Activated CD4-positive, alpha-beta T cell treated with anti-CD3 and anti-CD28 coated beads for 4 hours (primary cell): ENCODE results near the gene CPLX3.
"Not testable (repeated sequence)": the region's sequence is repeated elsewhere in the genome, so short reads cannot be mapped to it uniquely, and the experiment has no call there.

Source experiments
- DNase-seq, 2 donors: peaks; one replicate each; pipeline ENCODE4 v3.0.0-alpha.2; 2020

The CPLX3 gene, protein sequence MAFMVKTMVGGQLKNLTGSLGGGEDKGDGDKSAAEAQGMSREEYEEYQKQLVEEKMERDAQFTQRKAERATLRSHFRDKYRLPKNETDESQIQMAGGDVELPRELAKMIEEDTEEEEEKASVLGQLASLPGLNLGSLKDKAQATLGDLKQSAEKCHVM

DNA sequence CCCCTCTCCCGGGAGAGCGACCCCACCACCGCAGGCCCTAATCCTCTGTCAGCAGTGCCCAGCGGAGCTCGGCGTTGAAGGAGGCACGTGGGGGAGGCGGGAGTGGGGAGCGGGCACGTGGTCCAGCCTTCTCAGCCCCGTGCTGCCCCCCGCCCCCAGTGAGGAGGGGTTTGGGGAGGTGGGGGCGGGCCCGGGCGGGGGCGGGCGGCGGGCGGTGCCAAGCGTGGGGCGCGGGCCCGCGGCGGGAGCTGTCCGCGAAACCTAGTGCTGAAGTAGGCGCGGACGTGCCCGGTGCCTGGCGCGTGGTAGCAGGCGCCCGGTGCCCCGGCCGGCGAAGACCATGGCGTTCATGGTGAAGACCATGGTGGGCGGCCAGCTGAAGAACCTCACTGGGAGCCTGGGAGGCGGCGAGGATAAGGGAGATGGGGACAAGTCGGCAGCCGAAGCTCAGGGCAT is at the start of gene CPLX3:
Gene CPLX3 (plus strand): TSS at position 264 of the 456 bp plus-strand sequence. CDS start 77 bp downstream, at position 341.
- DNase-seq, result peak; percentile 29 to 32

DNA sequence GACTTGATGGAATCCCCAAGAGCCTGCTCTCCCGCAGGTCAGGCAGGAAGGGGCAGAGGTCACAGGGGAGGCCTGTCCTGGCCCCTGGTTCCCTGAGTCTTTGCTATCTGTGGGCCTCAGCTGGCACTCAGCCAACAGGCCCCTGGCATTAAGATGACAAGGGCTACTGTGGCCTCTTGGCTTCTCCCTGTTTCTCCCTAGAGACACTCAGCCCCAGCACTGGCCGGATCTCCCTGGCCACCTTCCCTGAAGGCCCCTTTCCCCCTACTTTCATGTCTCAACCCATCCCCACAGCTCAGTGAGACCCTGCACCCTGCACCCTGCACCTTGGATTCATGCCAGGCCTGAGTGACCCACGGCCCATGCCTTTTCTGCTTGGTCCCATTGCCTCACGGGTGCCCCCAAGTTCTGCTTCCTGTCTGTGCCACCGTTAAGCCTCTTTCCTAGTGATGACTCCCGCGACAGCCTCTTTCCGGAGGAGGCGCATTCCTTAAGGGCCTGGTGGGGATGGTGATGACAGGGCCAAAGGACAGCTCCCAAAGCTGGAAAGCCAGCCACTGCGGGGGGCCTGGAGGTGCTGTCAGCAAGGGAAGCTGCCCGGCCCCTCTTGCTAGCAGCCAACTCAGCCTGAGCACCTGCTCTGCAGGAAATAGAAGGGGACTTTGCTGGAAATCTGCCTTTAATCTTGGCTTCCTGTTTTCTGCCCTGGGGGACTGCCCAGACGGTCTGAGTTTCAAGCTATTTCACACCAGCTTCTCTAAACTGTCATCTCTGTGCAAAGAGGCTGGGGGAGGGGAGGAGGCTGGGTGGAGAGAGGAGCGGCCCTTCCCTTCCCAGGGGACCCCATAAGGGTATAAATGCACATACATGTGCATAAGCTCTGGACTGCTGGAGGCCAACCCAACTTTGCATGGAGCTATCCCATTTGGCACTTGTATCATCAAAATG is 49.3 kb upstream of the CPLX3 start:
- peak; percentile 48 to 53 for DNase-seq

GRCh38 chr15:74777769-74778598 is 48.4 kb upstream of the CPLX3 start:
- DNase-seq, result no peak

- no peak for DNase-seq
These were observed 47.8 kb upstream of the CPLX3 start for GRCh38 chr15:74778599-74778970.

GRCh38 chr15:74779162-74779648 is 47.2 kb upstream of the CPLX3 start:
- no peak for DNase-seq

DNA sequence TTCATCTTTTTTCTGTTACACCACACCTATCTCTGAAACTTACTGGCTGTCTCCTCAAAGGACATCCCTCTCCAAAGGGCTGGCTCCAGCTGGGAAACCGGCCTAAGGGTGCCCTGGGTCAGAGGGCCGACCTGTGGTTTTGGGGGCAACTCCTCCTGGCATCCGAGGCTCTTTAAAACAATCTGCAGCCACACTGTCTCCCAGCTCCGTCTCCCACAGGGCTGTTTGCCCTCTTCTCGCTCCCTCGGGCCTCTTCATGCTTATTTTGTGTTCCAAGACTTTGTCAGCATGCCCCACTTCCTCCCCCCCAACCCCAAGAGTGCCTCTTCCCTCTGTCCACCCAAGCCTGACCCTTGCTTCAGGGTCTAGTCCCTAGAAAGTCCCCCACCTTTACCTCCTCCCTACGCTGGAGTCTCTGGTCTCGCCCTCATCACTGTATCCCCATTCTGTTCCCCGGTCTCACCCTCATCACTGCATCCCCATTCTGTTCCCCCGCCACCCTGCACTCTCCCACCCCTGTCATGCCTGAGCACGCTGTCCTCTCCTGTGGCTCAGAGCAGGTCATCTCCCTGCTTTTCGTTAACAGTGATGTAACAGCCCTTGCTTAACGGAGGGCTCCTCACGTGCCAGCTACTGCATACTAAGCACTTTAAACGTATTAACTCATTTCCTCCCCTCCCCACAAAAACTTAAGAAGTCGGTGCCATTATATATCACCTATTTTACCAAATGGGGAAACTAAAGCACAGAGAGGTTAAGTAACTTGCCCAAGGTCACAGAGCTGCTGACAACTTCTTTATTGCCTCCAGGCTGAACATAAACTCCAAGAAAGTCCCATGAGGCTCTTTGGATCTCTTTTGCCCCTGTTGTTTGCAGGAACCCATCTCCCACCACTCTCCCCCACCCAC is 45.6 kb upstream of the CPLX3 start:
- peak; percentile 45 to 55 for DNase-seq

DNA sequence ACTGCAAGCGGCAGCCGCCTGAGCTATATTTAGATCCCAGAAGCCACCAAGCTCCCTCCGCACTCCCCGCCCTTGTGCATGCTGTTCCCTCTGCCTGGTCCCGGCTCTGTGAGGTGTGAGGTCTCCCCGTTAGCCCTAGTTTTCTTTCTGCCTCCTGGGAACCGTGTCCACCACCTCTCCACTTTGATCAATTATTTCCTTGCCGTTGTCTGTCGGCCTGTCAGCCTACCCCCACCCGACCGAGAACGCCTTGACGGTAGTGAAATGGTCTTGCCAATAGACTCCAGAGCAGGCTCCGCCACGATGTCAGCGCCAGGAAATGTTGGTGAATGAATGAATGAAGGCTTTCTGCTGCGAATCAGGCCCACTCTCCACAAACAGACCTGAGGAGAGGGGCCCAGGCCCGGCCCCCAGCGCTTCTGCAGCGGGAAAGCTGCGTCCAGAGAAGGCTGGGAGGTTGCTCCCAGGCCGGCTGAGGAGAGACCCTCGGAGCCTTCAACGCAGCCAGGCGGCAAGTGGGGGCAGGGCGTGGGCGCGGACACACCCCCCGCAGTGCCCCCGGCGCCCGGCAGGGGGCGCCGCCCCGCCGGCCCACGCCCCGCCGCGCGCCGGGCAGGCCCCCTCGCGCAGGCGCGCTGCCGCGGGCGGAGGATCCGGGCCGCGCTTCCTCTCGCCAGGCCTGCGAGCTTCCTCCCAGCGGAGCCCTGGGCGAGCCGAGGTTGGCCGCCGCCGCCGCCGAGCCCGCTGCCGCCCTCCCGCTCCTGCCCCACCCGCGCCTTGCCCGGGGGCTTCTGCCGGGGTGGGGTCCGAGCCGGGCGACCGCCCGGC is 44.8 kb upstream of the CPLX3 start, which contains the start of gene CSK:
Gene CSK (plus strand): TSS at position 650 of the 828 bp plus-strand sequence. CDS start 16,218 bp downstream, outside the sequence.
- peak; percentile 71 to 73 for DNase-seq

GRCh38 chr15:74782259-74783071 is 44.0 kb upstream of the CPLX3 start:
- peak; percentile 58 to 64 for DNase-seq

DNA sequence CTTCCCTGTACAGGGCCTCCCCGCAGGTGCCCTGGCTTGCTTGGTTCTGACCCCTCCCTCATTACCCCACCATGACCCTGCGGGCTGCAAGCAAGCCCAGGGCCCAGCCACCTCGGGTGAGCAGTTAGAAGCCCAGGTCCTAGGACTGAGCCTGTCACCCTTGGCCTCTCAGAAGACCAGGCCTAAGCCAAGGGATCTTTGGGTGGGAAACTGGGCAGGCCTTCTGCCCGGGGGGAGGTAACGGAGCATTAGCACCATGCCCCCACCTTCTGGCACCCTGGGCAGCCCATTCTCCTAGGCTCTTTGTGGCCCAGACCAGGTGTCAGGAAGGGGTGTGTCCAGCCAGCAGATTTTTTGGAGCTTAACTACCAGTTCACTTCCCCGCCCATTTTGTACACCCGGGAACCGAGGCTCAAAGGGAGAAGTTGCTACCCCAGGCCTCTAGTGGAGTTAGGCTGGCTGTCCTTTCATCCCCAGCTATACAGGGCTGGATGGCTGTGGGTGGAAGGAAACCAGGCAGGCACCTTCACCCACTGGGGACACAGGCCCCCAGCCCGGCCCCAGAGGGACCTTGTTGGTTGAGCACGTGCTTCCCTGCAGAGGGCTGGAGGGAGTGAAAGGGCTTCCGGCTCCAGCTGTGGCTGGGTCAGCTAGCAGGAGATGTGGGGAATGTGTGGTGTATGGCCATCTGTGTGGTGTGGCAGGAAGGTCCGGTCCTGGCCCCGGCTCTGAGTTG is 43.2 kb upstream of the CPLX3 start:
- DNase-seq, result no peak

GRCh38 chr15:74783808-74784175 is 42.6 kb upstream of the CPLX3 start:
- no peak for DNase-seq

GRCh38 chr15:74784426-74785193 is 41.8 kb upstream of the CPLX3 start:
- DNase-seq, result no peak

DNA sequence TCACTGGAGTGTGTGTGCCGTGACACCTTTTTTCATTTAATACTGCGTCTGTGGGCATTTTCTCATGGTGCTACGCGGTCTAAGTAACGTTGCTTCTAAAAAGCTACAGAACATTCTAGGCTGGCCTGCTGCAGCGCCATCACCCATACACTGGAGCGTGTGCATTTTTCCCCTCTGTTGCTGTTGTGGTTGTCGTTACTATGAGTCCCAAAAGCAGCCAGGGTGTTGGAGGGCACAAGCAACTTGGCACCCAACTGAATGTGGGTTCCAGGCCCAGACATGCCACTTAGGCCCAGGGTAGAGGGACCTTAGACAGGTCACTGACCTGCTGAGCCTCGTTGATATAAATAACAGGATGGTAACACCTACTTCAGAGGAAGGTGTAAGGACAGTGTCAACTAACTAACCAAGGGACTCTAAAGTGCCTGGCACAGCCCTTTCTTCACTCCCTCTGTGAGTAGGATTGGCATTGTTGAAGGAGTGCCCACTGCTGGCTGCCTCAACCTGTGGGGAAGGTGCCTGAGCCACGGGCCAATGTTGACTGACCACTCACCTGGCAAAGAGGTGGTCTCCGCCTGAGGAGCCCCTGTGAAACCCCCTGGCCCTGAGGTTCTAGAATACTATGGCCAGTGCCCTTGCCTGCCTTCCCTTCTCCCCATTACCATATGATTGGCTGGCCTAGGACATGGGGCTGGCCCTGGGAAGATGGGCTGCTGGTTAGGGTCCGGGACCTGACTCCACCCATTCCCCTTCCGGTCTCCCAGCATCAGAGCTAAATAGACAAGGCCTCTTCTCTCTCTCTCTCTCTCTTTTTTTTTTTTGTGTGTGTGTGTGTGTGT is 41.0 kb upstream of the CPLX3 start:
- DNase-seq, result no peak

DNA sequence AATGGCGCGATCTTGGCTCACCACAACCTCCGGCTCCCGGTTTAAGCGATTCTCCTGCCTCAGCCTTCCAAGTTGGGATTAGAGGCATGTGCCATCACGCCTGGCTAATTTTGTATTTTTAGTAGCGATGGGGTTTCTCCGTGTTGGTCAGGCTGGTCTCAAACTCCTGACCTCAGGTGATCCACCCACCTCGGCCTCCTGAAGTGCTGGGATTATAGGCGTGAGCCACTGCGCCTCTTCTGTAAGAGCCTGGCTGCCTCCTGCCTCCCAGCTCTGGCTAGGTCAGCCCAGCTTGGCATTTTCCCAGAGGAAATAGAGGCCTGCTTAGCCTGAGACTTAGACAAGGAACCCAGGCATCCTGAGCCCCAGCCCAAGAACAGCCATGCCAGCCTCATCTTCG is 40.3 kb upstream of the CPLX3 start:
- DNase-seq, result not testable (repeated sequence)

DNA sequence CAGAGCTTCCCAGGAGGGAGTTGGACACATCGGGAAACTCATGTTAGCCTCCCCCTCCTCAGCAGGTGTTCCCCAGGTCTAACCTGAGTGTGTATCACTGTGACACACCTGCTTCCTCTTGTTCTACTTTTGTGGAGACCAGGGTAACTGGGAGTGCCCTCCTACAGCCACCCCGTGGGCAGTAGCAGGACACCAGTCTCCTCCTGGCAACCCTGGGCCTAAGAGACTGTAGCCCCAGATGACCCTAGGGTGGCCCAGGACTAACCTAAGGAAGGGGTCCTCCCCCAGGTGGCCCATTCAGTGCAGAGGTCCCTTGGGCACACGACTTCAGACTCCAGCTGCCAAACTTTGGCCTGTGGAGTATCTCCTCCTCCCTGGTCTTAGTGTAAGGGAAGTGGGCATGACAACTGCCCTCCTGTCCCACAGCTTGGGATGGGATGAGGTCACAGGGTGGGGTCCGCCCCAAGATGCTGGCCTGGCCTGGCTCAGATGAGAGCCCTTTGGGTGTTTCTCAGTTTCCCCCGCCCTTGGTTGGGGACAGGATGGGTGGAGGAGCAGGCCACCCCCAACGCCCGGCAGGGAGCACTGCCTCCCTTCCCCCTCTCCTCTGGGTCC is 39.8 kb upstream of the CPLX3 start:
- no peak for DNase-seq

DNA sequence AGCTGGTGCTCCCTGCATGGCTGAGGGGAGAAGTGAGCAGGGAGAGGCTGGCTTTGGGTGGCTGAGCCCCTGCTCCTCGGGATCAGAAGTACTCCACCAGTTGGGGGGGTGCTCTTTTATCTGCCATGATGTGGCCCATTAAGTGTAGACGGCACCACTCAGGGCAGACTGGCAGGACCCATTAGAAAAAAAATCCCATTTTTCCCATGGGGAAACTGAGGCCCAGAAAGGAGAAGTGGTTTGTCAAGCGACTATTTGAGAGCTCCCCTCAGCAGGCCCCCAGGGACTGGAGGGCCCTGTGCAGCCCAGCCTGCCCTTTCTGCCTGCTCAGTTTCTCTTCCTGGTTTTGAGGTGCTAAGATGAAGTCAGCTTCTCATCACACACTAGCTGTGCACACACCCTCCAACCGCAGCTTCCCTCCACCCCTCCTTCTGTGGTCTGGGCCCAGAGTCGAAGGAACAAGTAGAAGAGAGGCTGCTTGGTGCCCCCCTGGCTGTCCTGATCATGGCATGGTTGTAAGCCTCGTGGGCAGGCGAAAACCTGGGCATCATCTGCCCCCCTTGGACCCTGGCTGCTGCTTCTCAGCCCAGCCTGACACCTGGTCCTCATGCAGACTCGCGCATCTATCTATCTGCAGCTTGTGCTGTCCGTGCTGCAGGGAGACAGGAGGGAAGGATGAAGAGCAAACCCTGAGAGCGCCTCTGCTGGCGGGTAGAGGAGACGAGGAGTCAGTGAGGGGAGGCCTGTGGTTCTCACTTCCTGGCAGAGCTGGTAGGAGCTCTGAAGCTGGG is 39.0 kb upstream of the CPLX3 start:
- DNase-seq, result peak; percentile 82 to 86

- no peak for DNase-seq
These were observed 38.3 kb upstream of the CPLX3 start for GRCh38 chr15:74788042-74788682.
